Stimulated activated CD4-positive, alpha-beta T cell treated with anti-CD3 and anti-CD28 coated beads, Interleukin-15, amount 100 ng/mL, for 48 hours (primary cell): ENCODE results near the gene SERPINE3.

Source experiments
- DNase-seq, 2 donors: peaks; one replicate each; pipeline ENCODE4 v3.0.0-alpha.2; 2020; ENCODE audit warnings: low read depth in 2 of 2

Gene SERPINE3

GRCh38 chr13:51339354-51339753, at the start of gene SERPINE3:
Gene SERPINE3 (plus strand): TSS chr13:51339691. CDS start chr13:51341092, 1,401 bp downstream.
- no peak for DNase-seq

DNA sequence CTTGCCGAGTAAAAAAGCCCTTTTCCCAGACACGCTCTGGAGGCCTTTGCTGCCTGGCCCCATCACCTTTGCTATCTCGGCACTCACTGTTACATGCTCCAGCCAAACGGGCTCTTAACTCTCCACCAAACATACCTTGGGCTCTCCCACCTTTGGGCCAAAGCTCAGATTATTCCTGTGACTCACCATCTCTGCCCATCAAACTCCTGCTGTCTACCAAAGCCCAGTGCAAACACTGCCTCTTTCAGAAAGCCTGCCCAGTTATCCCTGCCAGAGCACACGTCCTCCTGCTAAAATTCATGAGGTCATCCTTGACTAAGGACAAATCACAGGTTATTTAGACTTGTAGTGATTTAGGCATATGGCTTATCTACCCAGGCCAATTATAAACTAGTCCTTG, 48.1 kb upstream of the SERPINE3 start:
- DNase-seq: no peak

DNA sequence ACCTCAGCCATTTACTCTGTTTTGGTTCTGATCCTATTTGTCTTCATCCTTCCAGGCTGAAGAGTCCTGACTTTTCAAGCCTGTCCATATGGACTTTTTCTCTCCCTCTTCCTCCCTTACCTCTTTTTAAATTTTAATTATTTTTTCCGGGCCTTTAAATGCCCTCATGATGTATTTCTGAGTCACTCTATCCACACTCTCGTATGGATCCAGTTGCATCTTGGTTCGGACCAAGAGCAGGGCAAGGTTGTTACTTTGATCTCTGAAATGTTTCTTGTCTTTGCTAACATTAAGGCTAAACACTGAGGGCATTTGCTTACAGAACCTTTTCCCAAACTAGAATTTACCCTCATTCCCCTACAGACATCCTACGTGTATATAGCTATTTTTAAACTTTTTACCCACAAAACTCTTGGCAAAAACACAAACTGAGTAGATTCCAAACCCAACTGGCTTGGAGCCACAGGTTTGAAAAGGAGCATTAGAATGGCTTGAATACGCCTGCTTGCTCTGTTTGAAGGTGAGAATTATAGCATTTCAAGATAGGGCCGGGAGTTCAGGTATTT, 47.4 kb upstream of the SERPINE3 start:
- DNase-seq: no peak

DNA sequence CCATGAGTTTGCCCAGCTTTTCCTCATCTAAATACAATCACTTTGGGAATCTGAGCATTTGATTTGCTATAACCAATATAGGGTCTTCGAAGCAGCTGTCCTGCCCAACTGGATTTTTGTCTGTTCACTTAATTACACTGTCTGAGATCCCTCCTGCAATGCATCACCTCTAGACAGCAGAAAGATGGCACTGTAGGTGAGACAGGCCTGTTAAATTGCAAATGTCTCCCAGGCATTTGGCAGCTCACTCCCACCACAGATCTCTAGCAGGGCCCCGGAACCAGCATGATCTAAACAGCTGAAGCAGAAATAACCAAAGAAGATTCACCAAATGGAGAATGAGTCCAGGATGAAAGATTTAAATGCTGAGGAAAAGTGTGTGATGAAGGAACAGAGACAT, 41.9 kb upstream of the SERPINE3 start:
- no peak for DNase-seq

DNA sequence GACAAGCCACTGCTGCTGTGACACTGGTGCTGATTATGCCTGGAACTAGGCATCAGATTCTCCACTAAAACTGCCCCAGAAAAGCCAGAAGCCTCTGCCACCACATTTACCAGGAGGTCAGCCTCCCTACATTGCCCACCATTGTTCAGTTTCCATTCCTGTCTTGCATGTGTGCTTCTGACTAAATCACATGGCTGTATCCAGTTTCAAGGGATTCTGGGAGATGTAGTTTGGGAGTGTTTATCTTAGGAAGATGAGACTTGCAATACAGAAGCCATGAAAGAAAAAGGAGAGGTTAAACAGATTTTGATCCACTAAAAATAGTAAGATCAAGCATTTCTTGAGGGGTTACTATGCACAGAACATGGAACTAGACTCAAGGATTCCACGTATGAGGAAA, 40.7 kb upstream of the SERPINE3 start:
- DNase-seq: no peak

DNA sequence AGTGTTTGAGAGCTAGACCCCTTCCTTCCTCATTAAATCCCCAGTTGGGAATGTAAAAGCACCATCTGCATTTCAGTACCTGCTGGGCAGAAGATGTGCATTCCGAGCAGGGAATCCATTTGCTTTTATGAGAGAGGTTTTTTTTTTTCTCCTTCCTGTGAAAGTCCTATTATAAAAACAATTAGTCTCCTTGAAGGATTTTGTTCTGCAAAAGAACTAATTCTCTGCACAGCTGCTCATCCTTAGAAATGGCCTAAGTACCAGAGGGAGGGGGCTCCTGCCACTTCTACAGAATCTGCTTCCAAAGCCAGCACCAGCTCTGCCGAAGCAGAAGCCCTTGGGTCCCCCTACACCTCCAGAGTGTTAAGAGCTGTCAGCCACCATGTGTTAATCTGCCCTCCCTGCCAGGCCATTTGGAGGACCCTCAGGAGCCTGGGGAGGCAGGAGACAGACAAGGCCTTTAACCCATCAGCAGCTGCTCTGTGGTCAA, 36.4 kb upstream of the SERPINE3 start:
- DNase-seq: no peak

DNA sequence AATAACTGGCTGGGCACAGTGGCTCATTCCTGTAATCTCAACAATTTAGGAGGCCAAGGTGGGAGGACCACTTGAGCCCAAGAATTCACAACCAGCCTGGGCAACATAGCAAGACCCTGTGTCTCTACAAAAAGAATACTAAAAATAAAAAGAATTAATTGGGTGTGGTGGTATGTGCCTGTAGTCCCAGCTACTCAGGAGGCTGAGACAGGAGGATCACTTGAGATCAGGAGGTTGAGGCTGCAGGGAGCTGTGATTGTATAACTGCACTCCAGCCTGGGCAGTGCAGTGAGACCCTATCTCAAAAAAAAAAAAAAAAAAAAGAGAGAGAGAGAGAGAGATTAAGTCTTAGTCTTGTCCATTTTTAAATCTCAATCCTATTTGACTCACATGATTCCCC, 35.6 kb upstream of the SERPINE3 start:
- no peak for DNase-seq

DNA sequence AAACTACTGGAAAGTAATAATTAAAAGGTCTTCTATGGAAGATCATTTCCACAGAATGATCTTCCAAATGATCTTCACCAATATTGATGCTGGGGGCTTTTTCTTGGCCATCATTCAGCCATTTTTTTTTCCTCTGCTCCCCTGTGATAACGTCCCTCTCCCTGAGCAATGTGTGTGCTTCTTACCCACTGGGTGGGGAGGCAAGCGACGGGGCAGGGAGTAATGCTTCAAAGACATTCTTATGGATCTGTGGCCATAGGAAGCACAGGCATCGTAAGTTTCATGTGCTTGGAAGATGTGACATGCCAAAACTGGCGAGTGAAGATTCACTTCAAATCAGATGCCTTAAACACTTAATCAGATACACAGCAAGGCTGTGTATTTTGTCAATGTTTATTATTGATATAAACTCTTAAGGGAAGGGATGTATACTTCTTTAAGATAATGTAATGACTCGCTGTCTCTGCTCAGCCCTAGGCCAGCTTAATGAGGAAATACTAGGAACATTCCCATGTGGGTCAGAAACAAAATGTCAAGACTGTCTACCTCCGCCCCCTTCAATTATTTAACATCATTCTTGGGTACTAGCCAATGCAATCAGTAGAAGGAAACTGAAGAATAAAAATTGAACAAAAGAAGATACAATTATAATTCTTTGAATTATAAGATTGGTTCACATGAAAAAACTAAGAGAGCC, 34.1 kb upstream of the SERPINE3 start:
- DNase-seq: no peak

- DNase-seq: no peak
These were observed 30.7 kb upstream of the SERPINE3 start for GRCh38 chr13:51308781-51309180.

DNA sequence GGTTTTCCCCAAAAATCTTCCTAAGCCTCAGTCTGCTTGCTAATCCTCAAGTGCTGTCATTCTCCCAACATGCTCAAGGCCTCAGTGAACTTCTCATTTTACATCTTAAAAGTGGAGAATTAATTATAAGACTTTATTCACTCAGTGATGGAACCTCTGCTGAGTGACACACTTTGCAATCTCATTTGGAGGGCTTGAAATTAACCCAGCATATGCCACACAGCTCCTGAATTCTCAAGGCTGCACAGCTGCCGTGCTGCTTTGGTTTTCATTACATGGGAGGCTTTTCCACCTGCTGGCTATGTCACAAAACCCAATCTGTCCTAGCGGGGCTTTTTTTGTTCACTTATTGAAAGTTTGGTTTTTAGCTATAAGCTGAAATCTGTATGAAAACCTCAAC, 28.3 kb upstream of the SERPINE3 start:
- DNase-seq: no peak

DNA sequence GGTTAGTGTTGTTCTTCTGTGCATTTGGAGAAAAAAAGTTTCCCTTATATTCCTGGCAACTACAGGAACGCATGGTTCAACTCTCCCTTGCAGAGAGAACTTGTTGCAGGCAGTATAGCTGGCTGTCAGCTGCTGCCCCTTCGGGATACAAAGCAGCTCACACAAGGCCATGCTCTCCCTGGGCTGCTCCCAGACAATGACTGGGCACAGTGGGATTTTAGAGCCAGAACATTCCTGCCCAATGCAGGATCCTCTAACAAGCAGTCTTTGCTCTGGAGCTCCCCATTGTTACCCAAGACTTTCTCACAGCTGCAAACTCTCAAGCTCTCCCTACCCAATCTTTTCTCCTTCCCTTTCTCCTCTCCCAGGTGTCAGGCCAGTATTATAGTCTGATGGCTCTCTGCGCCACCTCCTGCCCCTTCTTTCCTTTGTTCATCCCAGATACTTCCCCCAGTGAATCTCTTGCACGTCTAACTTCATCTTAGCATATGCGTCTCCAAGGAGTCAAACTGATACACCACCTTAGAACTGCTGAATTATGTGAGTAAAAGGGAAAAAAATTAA, 27.5 kb upstream of the SERPINE3 start:
- no peak for DNase-seq

- DNase-seq: no peak
These were observed 25.9 kb upstream of the SERPINE3 start for GRCh38 chr13:51313619-51314018.

DNA sequence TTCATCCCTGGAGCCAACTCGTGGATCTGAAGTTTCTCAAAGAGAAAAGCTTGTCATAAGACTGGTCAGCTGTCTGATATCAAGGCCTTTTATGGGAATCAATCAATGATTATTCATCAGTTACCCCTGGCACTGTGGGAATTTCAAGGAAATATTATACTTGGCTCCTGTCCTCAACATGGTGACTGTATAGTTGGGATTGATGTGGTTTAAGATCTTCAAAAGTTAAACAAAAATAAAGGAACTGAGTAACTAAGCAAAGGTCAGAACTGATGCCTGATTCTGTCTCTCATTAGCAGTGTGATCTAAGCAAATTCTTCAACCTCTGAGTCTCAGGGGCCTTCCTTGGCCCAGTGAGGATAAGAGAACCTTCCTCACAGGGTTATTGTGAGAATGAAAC, 22.2 kb upstream of the SERPINE3 start:
- no peak for DNase-seq

GRCh38 chr13:51318015-51318414, 21.5 kb upstream of the SERPINE3 start:
- no peak for DNase-seq

DNA sequence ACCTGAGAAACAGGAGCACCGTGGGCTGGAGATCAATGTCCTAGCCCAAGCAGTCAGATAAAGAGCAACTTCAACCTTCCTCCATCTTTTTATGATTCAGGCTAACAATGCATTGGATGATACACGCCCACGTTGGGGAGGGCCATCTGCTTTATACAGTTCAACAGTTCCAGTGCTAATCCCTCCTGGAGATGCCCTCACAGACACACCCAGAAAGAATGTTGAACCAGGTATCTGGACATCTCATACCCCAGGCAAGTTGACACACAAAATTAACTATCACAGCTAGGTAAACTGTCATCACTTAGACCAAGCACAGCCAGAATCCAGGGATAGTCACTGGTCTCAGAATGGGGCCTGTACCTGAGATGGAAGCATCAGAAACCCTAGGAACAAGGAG, 20.6 kb upstream of the SERPINE3 start:
- DNase-seq: no peak

GRCh38 chr13:51321836-51322235, 17.7 kb upstream of the SERPINE3 start:
- no peak for DNase-seq

DNA sequence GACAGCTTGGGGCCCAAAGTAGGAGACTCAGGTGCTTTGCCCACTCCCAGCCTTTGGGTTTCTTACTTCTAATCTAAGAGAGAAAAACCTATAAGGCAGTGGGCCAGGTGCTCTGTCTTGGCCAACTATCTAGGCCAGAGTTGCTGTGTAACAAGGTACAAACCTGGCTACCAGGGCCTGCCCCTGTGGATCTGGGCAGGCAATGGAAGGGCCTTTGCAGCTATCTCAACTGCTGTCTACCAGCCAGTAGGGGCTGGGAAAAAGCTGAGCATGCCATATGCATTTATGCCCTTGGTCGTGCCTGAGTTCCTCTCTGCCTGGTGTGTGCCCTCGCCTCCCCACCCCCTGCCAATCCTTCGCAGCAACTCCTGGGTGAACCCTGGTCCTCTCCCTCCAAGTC, 16.7 kb upstream of the SERPINE3 start:
- no peak for DNase-seq

GRCh38 chr13:51323824-51324511, 15.5 kb upstream of the SERPINE3 start:
- DNase-seq: no peak

DNA sequence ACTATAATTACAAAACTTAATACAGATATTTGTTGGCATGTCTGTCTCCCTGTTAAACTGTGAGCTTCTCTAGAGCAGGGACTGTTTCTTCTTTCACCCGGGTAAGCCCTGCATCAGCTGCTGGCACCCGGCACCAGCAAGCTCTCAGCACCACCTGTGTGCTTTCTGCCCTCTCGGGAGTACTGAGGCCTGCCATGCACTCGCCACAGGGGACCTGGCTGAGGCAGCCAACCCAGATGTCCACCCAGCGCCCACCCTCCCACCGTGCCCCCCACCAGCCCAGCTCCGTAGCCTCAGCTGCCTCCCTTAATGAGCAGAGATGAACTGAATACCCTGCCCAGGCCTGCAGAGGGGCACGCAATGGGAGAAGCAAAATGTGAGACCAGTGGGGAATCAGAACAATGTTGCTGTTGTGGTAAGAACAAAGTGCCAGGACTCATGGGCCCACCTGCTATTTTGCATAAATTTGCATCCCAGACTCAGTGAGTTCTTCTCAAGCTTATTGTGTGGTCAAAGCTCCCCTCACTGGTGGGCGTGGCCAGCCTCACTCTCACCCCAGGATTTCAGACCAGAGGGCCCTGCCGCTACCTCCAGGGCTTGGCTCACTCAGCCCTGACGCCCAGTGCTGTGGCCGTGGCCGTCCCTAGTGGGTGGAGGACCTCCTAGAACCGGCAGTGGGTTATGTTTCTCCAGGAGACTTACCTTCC, 14.6 kb upstream of the SERPINE3 start:
- DNase-seq: no peak

- no peak for DNase-seq
These were observed 13.7 kb upstream of the SERPINE3 start for GRCh38 chr13:51325837-51326236.

DNA sequence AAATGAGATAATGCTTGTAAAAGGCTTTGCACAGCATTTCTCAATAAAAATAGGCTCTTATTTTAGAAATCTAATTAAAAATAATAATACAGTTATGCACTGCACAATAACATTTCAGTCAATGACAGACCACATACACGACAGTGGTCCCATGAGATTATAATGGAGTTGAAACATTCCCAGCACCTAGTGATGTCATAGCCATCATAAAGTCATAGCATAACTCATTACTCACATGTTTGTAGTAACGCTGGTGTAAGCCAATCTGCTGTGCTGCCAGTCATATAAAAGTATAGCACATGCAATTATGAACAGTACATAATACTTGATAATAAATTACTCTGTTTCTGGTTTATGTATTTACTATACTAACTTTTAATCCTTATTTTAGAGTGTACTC, 12.7 kb upstream of the SERPINE3 start:
- no peak for DNase-seq

GRCh38 chr13:51327961-51328360, 11.5 kb upstream of the SERPINE3 start:
- DNase-seq: no peak
